K562 (cell line): Measurements from ENCODE around the gene MADD. TPM values are rescaled to one million over a fixed set of nuclear protein-coding genes. Genes with fewer than 3 reads are reported as not detected.

Experiments
- ATAC-seq: fragments of 200-7000 bp; cut with Tn5 transposase; 3 replicates; pipeline ENCODE4 v1.9.1; 2020; ENCODE audit warnings: moderate library complexity
- BruUV-seq: library from RNA; stranded (reverse); fragments of 400-500 nt; replicated peaks from 2 replicates; lab custom pipeline; 2021; lab: Mats Ljungman, UMichigan
- CTCF ChIA-PET: fragments of 300-600 bp; formaldehyde crosslinking; extraction: SDS; loops from one replicate; lab custom pipeline; 2021; ENCODE audit warnings: low intra/inter-chr PET ratio; lab: Yijun Ruan, JAX
- POLR2A ChIA-PET: fragments of 300-600, 350-650 bp; sonication (Branson Sonifier 250); formaldehyde crosslinking; extraction: SDS; loops from one replicate; lab custom pipeline; 2021; ENCODE audit warnings: antibody characterized with exemption, inconsistent platforms; lab: Yijun Ruan, JAX
- DNase-seq, 4 experiments: peaks; one replicate each; pipeline versions ENCODE4 v3.0.0 to v3.0.0-alpha.2; 2011 to 2018; ENCODE audit warnings: low spot score in 3 of 4, mixed read lengths in 3 of 4; ENCODE audit errors: extremely low read depth in 1 of 4
- FAIRE-seq: peaks from 2 replicates; lab custom pipeline; 2011; peaks lifted over from hg19 to GRCh38; lab: Jason Lieb, UNC
- H2AFZ ChIP-seq: 2 replicates; pipeline ENCODE4 v1.6.0; 2011; ENCODE audit warnings: low read depth, low read length, control low read depth, inconsistent platforms
- H3K27ac ChIP-seq: fragments of 200-600 bp; 3 replicates; pipeline ENCODE4 v1.8.0; 2011; ENCODE audit warnings: low read depth, mild to moderate bottlenecking, control low read depth, inconsistent platforms, low read length, moderate library complexity, mixed read lengths; ENCODE audit errors: extremely low read depth
- H3K27me3 ChIP-seq, 2 experiments: fragments of 300-600 bp in 1 of 2; 2 replicates in 1 of 2; 3 replicates in 1 of 2; pipeline versions ENCODE4 v1.6.0 to v1.8.0; 2011; ENCODE audit warnings: inconsistent platforms in 2 of 2, low read length in 2 of 2, mild to moderate bottlenecking in 1 of 2, mixed read lengths in 1 of 2, moderate library complexity in 1 of 2; ENCODE audit not compliant: control insufficient read depth in 2 of 2, insufficient read depth in 2 of 2
- H3K36me3 ChIP-seq: fragments of 300-600 bp; 3 replicates; pipeline ENCODE4 v1.8.0; 2011; ENCODE audit warnings: mild to moderate bottlenecking, low read length, inconsistent platforms; ENCODE audit not compliant: control insufficient read depth, insufficient read depth
- H3K4me1 ChIP-seq, 2 experiments: fragments of 200-600 bp in 1 of 2; replicated peaks in 1 of 2; 2 replicates in 1 of 2; 3 replicates in 1 of 2; pipeline versions ENCODE4 v1.5.1 to v1.8.0; 2011; ENCODE audit warnings: inconsistent platforms in 2 of 2, low read length in 2 of 2, mild to moderate bottlenecking in 1 of 2, mixed read lengths in 1 of 2, moderate library complexity in 1 of 2; ENCODE audit not compliant: control insufficient read depth in 2 of 2, insufficient read depth in 2 of 2
- H3K4me2 ChIP-seq: 2 replicates; pipeline ENCODE4 v1.6.1; 2011; ENCODE audit warnings: low read length, control low read depth, inconsistent platforms, mixed read lengths; ENCODE audit not compliant: insufficient read depth
- H3K4me3 ChIP-seq: fragments of 200-600 bp; sonication (generic), shearing (Covaris generic); 2 replicates; pipeline ENCODE4 v1.5.1; 2016; ENCODE audit warnings: control low read depth, inconsistent platforms
- H3K79me2 ChIP-seq: fragments of 200-600 bp; 3 replicates; pipeline ENCODE4 v1.8.0; 2011; ENCODE audit warnings: low read length, inconsistent platforms; ENCODE audit not compliant: control insufficient read depth, insufficient read depth
- H3K9ac ChIP-seq, 2 experiments: 2 replicates each; pipeline versions ENCODE4 v1.6.0 to v1.6.1; 2011; ENCODE audit warnings: low read depth in 2 of 2, low read length in 2 of 2, control low read depth in 1 of 2, inconsistent platforms in 1 of 2, mild to moderate bottlenecking in 1 of 2, mixed read lengths in 1 of 2; ENCODE audit not compliant: insufficient read depth in 1 of 2
- H3K9me1 ChIP-seq: one replicate; pipeline ENCODE4 v1.6.0; 2011; ENCODE audit warnings: inconsistent platforms, mild to moderate bottlenecking, low read length, moderate library complexity; ENCODE audit not compliant: control insufficient read depth, insufficient read depth
- H3K9me3 ChIP-seq: replicated peaks from 2 replicates; pipeline ENCODE4 v1.5.1; 2011; ENCODE audit warnings: low read depth, low read length, inconsistent platforms; ENCODE audit not compliant: control insufficient read depth, insufficient read depth
- H4K20me1 ChIP-seq: replicated peaks from 2 replicates; pipeline ENCODE4 v1.6.1; 2011; ENCODE audit warnings: low read length, inconsistent platforms, mixed read lengths; ENCODE audit not compliant: control insufficient read depth, insufficient read depth
- CBFB ChIP-seq: sonication (generic); formaldehyde crosslinking; IDR thresholded peaks from 2 replicates; pipeline ENCODE4 v1.4.0; 2020; ENCODE audit warnings: mild to moderate bottlenecking, missing genetic modification reagents
- KDM1A ChIP-seq, 2 experiments: fragments of 450-650 bp; IDR thresholded peaks; 2 replicates each; pipeline ENCODE4 v1.6.1; 2016; ENCODE audit warnings: mild to moderate bottlenecking in 2 of 2
- MGA ChIP-seq: fragments of 450-650 bp; IDR thresholded peaks from 2 replicates; pipeline ENCODE4 v1.6.1; 2016; ENCODE audit warnings: mild to moderate bottlenecking, moderate library complexity
- NFIC ChIP-seq: fragments of 450-650 bp; IDR thresholded peaks from 2 replicates; pipeline ENCODE4 v1.6.1; 2017; ENCODE audit warnings: mild to moderate bottlenecking, inconsistent platforms
- SRSF3 ChIP-seq: fragments of 200-400 bp; formaldehyde crosslinking; IDR thresholded peaks from 2 replicates; pipeline ENCODE4 v1.6.1; 2016; ENCODE audit warnings: mild to moderate bottlenecking, low read length, moderate library complexity; ENCODE audit not compliant: insufficient read depth
- TFAP4 ChIP-seq: sonication (generic); formaldehyde crosslinking; IDR thresholded peaks from 2 replicates; pipeline ENCODE4 v1.8.0; 2022; ENCODE audit warnings: missing genetic modification reagents, mild to moderate bottlenecking, moderate library complexity, borderline replicate concordance
- ZBTB49 ChIP-seq: sonication (generic); formaldehyde crosslinking; IDR thresholded peaks from 2 replicates; pipeline ENCODE4 v1.8.0; 2022; ENCODE audit warnings: missing genetic modification reagents, mild to moderate bottlenecking, borderline replicate concordance
- ZSCAN32 ChIP-seq: fragments of 450-650 bp; formaldehyde crosslinking; IDR thresholded peaks from 2 replicates; pipeline ENCODE4 v1.4.0; 2020; ENCODE audit warnings: mild to moderate bottlenecking, moderate library complexity
- in situ Hi-C: fragments of 300-500 bp; cut with MboI; formaldehyde crosslinking; loops from 4 replicates; pipeline ENCODE4 v1.15.0; 2018; ENCODE audit warnings: inconsistent platforms, mixed read lengths
- intact Hi-C: fragments of 100-400 bp; cut with micrococcal nuclease; formaldehyde crosslinking; loops from 2 replicates; pipeline ENCODE4 v1.14.2; 2022
- polyA plus RNA-seq, 8 experiments: library from polyadenylated mRNA; depleted of rRNA in 4 of 8; stranded (reverse) in 5 of 8; unstranded in 3 of 8; fragments of >200 nt; fragmentation: Nextera tagmentation in 2 of 8; fragmentation: Illumina TruSeq in 1 of 8; extraction: Ambion mirVana in 2 of 8; extraction: Trizol in 1 of 8; gene quantifications; 2 replicates each; pipeline versions ENCODE4 v1.2.1 to v1.2.3, GENCODE V29; 2011 to 2014; ENCODE audit warnings: inconsistent platforms in 1 of 8, missing spikeins in 1 of 8
- total RNA-seq, 7 experiments: library from RNA; depleted of rRNA in 6 of 7; stranded (reverse); fragments of >200 nt in 6 of 7; fragmentation: Illumina TruSeq in 2 of 7; extraction: Trizol in 2 of 7; gene quantifications; 2 replicates each; pipeline versions ENCODE4 v1.2.1 to v1.2.3, GENCODE V29; 2011 to 2021; ENCODE audit warnings: low replicate concordance in 1 of 7

The MADD gene
- total and polyA plus RNA-seq, 9 of the 15 experiments (the other 6 are each of a cell fraction or from before 2014, with no cell fraction given), result 0.68 to 57.6 (median 33.6) TPM

GRCh38 chr11:47378836-47379170 is 108.9 kb downstream of the MADD start:
- peak overlapping the region; percentile 86 for H3K27ac ChIP-seq
- no peaks in the 10 kb centered on the region for H3K27me3 ChIP-seq
- peak overlapping the region; percentile 76 for H3K4me2 ChIP-seq
- peaks cover 8% of the 10 kb centered on the region; the same call in 1 of the 3 replicates for H3K36me3 ChIP-seq
- H3K79me2 ChIP-seq, result peaks cover 26% of the 10 kb centered on the region
- DNase-seq (no peak), FAIRE-seq (no peak), ATAC-seq (peak; percentile 7)
- POLR2A ChIA-PET, result interaction anchor here (0.6 to 1.8 kb wide), 11 partner anchors 8 to 644 kb away, joined by 3 to 7 read pairs (median 3); no protein-coding TSS in a partner anchor
- H2AFZ ChIP-seq, result peak overlapping the region; percentile 81
- H3K9ac ChIP-seq, result peak overlapping the region; percentile 47 to 82; a peak in 3 of 4 replicates
- in situ Hi-C loops, result no loop called here
- intact Hi-C loops, result loop anchor here (10.0 kb wide), 1 partner anchor 236 kb away; no protein-coding TSS in a partner anchor
- no peaks in the 10 kb centered on the region for H4K20me1 ChIP-seq
- no peak overlapping the region for H3K4me3 ChIP-seq
- CTCF ChIA-PET, result no interaction called here
- no peaks in the 10 kb centered on the region for H3K9me1 ChIP-seq
- BruUV-seq, result TSS peak; percentile 98
- H3K9me3 ChIP-seq, result no peaks in the 10 kb centered on the region
- H3K4me1 ChIP-seq, result peaks cover 37 to 54% of the 10 kb centered on the region in 2 experiments
- no peak for TF ChIP-seq ZSCAN32 (CRISPR knock-in tag)
- 0 out of 2 replicates have a peak, but pooled peaks have one; percentile 31 for TF ChIP-seq SRSF3
- no peak for TF ChIP-seq KDM1A (IDR thresholded peaks at IDR 0.05)
- 0 out of 2 replicates have a peak, but pooled peaks have one; percentile 22 for TF ChIP-seq CBFB (CRISPR knock-in tag)
- TF ChIP-seq TFAP4 (CRISPR knock-in tag), result no peak
- no peak; the same call in 1 of the 2 replicates for TF ChIP-seq MGA
- TF ChIP-seq ZBTB49 (CRISPR knock-in tag), result no peak
- TF ChIP-seq NFIC, result no peak
